Eye (tissue), 1 donor: Measurements from ENCODE around the gene SSX1.
"Not testable (repeated sequence)": the region's sequence is repeated elsewhere in the genome, so short reads cannot be mapped to it uniquely, and the experiment has no call there.

ENCODE experiments used
- DNase-seq: peaks from one replicate; pipeline ENCODE4 v3.0.0-alpha.2; 2015

Gene SSX1, protein sequence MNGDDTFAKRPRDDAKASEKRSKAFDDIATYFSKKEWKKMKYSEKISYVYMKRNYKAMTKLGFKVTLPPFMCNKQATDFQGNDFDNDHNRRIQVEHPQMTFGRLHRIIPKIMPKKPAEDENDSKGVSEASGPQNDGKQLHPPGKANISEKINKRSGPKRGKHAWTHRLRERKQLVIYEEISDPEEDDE

DNA sequence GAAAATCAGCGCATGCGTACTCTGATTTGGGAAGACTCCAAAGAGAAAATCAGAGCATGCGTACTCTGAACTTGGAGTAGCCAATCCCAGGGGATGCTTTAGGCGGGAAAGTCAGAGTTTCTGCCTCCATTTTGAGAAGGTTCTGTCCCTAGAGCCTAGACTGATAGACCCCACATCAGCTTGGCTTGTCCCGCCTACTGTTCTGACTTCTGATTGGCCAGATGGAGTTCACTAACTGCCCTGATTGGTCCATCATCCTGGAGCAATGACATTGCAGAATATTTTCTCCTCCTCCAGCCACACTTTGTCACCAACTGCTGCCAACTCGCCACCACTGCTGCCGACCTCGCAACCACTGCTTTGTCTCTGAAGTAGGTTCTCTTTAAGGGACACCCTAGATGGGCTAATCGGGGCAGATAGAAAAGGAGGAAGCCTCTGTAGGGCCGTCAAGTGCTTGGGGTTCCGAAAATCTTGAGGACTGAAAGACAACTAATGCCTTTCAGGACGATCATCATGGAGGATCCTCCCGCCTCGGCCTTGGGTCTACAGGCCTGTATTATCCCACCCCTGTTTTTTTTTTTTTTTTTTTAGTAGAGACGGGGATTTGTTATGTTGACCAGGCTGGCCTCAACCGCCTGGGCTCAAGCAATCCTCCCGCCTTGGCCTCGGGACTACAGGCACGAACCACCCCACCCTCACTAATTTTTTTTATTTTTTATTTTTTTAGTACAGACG is at the start of gene SSX1:
Gene SSX1 (plus strand): TSS at position 331 of the 735 bp plus-strand sequence. CDS start 1,850 bp downstream, outside the sequence.
- not testable (repeated sequence) for DNase-seq

DNA sequence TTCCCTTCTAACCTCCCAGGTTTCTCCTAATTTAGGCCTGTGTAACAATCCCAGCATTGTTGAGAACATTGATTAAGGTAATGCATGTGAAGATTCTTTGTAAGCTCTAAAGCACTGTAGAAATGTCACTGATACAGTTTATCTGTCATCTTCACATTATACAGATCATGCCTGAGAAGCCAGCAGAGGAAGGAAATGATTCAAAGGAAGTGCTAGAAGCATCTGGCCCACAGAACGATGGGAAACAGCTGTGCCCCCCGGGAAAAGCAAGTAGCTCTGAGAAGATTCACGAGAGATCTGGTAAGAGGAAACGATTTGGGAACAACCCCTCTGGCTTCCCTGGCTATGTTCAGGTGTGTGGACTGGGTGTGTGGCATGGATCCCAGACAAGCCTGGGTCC is 40.9 kb upstream of the SSX1 start:
- not testable (repeated sequence) for DNase-seq

DNA sequence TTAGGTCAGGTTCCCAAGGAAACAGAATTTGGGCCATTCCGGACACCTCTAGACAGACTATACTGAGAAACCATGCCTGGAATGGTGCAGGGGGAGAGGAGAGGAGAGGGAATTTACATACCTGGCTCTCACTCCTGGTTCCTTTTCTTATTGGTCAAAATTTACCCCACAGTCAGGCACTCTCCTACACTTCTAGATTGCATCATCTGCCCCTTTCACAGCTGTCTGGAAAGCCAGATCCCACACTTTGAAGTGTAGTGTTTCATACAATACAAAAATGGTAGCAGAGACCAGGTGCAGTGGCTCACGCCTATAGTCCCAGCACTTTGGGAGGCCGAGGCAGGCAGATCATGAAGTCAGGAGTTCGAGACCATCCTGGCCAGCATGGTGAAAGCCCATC is 31.0 kb upstream of the SSX1 start:
- not testable (repeated sequence) for DNase-seq

DNA sequence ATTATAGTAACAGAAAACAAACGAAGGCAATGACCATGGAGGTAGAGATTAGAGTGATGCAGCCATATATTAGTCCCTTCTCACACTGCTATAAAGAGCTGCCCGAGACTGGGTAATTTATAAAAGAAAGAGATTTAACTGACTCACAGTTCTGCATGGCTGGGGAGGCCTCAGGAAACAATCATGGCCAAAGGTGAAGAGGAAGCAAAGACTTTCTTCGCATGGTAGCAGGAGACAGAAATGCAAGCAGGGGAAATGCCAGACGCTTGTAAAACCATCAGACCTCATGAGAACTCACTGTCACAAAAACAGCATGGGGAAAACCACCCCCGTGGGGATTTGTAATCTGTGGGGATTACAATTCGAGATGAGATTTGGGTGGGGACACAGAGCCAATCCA is 2.2 kb upstream of the SSX1 start:
- not testable (repeated sequence) for DNase-seq

DNA sequence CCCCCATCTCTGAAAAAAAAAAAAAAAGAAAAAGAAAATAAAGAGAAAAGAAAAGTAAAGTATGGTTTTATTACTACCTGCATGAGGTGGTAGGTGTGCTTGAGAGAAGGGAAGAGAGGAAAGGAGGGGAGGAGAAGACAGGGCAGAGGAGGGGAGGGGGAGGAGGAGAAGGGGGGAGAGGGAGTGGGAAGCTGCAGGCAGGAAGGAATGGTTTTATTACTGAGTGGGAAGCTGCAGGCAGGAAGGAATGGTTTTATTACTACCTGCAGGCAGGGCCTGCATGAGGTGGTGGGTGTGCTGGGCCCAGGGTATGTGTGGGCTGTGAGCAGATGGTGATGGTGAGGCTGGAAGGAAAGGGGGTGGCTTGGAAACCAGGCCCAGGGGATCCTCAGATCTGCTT is 19.2 kb downstream of the SSX1 start:
- not testable (repeated sequence) for DNase-seq

DNA sequence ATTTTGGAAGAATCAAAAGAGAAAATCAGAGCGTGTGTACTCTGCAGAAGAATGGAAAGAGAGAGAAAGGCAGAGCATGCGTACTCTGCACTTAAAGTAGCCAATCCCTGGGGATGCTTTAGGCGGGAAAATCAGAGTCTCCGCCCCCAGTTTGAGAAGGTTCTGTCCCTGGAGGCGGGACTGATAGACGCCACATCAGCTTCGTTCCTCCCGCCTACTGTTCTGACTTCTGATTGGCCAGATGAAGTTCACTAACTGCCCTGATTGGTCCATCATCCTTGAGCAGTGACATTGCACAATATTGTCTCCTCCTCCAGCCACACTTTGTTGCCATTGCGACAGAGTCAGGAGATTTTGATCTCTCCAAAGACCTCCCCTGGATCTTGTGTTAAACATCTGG is 23.8 kb downstream of the SSX1 start:
- DNase-seq, result peak; percentile 27

DNA sequence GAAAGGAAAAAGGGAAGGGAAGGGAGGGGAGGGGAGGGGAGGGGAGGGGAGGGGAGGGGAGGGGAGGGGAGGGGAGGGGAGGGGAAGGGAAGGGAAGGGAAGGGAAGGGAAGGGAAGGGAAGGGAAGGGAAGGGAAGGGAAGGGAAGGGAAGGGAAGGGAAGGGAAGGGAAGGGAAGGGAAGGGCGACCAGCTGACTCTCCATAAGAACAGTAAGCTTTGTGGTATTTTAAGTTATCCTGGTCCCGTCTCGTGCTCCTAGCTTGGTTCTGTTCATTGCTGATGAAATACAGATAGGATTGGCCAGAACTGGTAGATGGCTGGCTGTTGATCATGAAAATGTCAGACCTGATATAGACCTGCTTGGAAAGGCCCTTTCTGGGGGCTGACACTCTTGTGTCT is 25.5 kb downstream of the SSX1 start:
- not testable (repeated sequence) for DNase-seq

DNA sequence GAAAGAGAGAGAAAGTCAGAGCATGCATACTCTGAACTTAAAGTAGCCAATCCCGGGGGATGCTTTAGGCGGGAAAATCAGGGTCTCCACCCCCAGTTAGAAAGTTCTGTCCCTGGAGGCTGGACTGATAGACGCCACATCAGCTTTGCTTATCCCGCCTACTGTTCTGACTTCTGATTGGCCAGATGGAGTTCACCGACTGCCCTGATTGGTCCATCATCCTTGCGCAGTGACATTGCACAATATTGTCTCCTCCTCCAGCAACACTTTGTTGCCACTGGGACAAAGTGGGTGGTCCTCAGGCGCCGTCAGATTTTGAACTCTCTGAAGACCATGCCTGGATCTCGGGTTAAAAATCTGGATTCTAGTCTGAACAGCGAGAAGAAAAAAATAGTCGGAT is 51.0 kb downstream of the SSX1 start:
- no peak for DNase-seq

DNA sequence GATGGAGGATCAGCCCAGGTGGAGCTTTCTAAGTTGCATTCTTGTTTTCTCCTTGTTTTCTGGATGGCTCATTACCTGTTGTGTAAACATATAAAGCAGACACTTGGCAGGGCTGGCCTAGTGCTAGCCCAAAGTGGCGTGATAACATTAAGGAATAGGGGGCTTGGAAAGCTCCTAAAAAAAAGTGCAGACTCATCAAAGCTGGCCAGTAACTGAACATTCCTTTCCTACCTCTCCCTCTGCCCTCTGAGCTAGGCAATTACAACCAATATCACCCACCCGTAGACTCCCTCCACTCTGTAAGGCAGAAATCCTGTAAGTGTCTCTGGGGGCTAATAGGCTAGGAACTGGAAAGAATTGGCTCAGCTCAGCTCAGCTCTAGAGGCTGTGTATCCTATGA is 58.8 kb downstream of the SSX1 start:
- not testable (repeated sequence) for DNase-seq
